H9 (cell line): ENCODE measurements around the gene FHIP2A. TPM values are rescaled to one million over a fixed set of nuclear protein-coding genes. Genes with fewer than 3 reads are reported as not detected.
"Not testable (repeated sequence)": the region's sequence is repeated elsewhere in the genome, so short reads cannot be mapped to it uniquely, and the experiment has no call there.

Experiments used
- DNase-seq: peaks from one replicate; pipeline ENCODE4 v3.0.0-alpha.2; 2017
- H2AFZ ChIP-seq: one replicate; pipeline ENCODE4 v1.6.1; 2013; ENCODE audit warnings: mild to moderate bottlenecking, low read length, control low read depth, moderate library complexity
- H2AK5ac ChIP-seq: 2 replicates; pipeline ENCODE4 v1.6.1; 2013; ENCODE audit warnings: low read length, control low read depth, mixed read lengths; ENCODE audit not compliant: insufficient read length
- H2BK120ac ChIP-seq: one replicate; pipeline ENCODE4 v1.6.1; 2013; ENCODE audit warnings: low read depth, mild to moderate bottlenecking, low read length, control low read depth, inconsistent platforms; ENCODE audit not compliant: poor library complexity, severe bottlenecking
- H2BK12ac ChIP-seq: 2 replicates; pipeline ENCODE4 v1.6.1; 2013; ENCODE audit warnings: low read length, control low read depth, mixed read lengths, low read depth; ENCODE audit not compliant: insufficient read length
- H2BK15ac ChIP-seq: 2 replicates; pipeline ENCODE4 v1.6.1; 2013; ENCODE audit warnings: low read depth, low read length, control low read depth
- H2BK20ac ChIP-seq: one replicate; pipeline ENCODE4 v1.6.1; 2013; ENCODE audit warnings: low read depth, mild to moderate bottlenecking, low read length, control low read depth, inconsistent platforms; ENCODE audit not compliant: poor library complexity, severe bottlenecking
- H2BK5ac ChIP-seq: 2 replicates; pipeline ENCODE4 v1.6.1; 2013; ENCODE audit warnings: low read length, control low read depth, mixed read lengths; ENCODE audit not compliant: insufficient read length
- H3K14ac ChIP-seq: 2 replicates; pipeline ENCODE4 v1.6.1; 2013; ENCODE audit warnings: low read length, control low read depth; ENCODE audit not compliant: insufficient read depth
- H3K18ac ChIP-seq: 2 replicates; pipeline ENCODE4 v1.6.1; 2013; ENCODE audit warnings: low read depth, mild to moderate bottlenecking, mixed read lengths, low read length, control low read depth; ENCODE audit not compliant: insufficient read length
- H3K23ac ChIP-seq: 2 replicates; pipeline ENCODE4 v1.6.1; 2013; ENCODE audit warnings: low read length, control low read depth, mixed read lengths, low read depth; ENCODE audit not compliant: insufficient read length
- H3K23me2 ChIP-seq: 2 replicates; pipeline ENCODE4 v1.6.1; 2013; ENCODE audit warnings: low read depth, mild to moderate bottlenecking, mixed read lengths, low read length, control low read depth; ENCODE audit not compliant: insufficient read length, poor library complexity, severe bottlenecking
- H3K27ac ChIP-seq: 2 replicates; pipeline ENCODE4 v1.5.1; 2013; ENCODE audit warnings: low read length, control low read depth, mixed read lengths, low read depth; ENCODE audit not compliant: insufficient read length
- H3K27me3 ChIP-seq: 2 replicates; pipeline ENCODE4 v1.6.1; 2013; ENCODE audit warnings: low read length, control low read depth, inconsistent platforms; ENCODE audit not compliant: insufficient read depth
- H3K4ac ChIP-seq: 2 replicates; pipeline ENCODE4 v1.6.1; 2013; ENCODE audit warnings: low read depth, mild to moderate bottlenecking, control low read depth, inconsistent platforms, low read length, moderate library complexity
- H3K4me1 ChIP-seq: 2 replicates; pipeline ENCODE4 v1.6.1; 2013; ENCODE audit warnings: low read length, control low read depth, inconsistent platforms; ENCODE audit not compliant: insufficient read depth
- H3K4me2 ChIP-seq: 2 replicates; pipeline ENCODE4 v1.6.1; 2013; ENCODE audit warnings: low read length, control low read depth, mixed read lengths; ENCODE audit not compliant: insufficient read length, insufficient read depth
- H3K56ac ChIP-seq: 2 replicates; pipeline ENCODE4 v1.6.1; 2013; ENCODE audit warnings: low read depth, mild to moderate bottlenecking, mixed read lengths, low read length, control low read depth; ENCODE audit not compliant: insufficient read length
- H3K79me1 ChIP-seq: 2 replicates; pipeline ENCODE4 v1.6.1; 2013; ENCODE audit warnings: low read depth, mild to moderate bottlenecking, moderate library complexity, low read length, control low read depth, inconsistent platforms; ENCODE audit not compliant: insufficient read depth, poor library complexity, severe bottlenecking
- H3K79me2 ChIP-seq: 2 replicates; pipeline ENCODE4 v1.6.1; 2013; ENCODE audit warnings: low read length, control low read depth, inconsistent platforms; ENCODE audit not compliant: insufficient read depth
- H3K9ac ChIP-seq: 2 replicates; pipeline ENCODE4 v1.6.1; 2013; ENCODE audit warnings: low read length, control low read depth, mixed read lengths; ENCODE audit not compliant: insufficient read length; ENCODE audit errors: extremely low read depth
- H3K9me3 ChIP-seq: one replicate; pipeline ENCODE4 v1.6.1; 2013; ENCODE audit warnings: low read depth, low read length, inconsistent platforms; ENCODE audit not compliant: control insufficient read depth
- H3T11ph ChIP-seq: one replicate; pipeline ENCODE4 v1.6.1; 2013; ENCODE audit warnings: mild to moderate bottlenecking, low read length, control low read depth, inconsistent platforms
- H4K20me1 ChIP-seq: one replicate; pipeline ENCODE4 v1.6.1; 2013; ENCODE audit not compliant: control insufficient read depth, insufficient read length, insufficient read depth
- H4K5ac ChIP-seq: 2 replicates; pipeline ENCODE4 v1.6.1; 2013; ENCODE audit warnings: low read depth, mild to moderate bottlenecking, mixed read lengths, low read length, control low read depth; ENCODE audit not compliant: insufficient read length
- H4K8ac ChIP-seq: replicated peaks from 2 replicates; pipeline ENCODE4 v1.6.1; 2013; ENCODE audit warnings: low read length, control low read depth, mixed read lengths, low read depth; ENCODE audit not compliant: insufficient read length
- H4K91ac ChIP-seq: 2 replicates; pipeline ENCODE4 v1.6.1; 2013; ENCODE audit warnings: low read depth, mild to moderate bottlenecking, moderate library complexity, mixed read lengths, low read length, control low read depth; ENCODE audit not compliant: insufficient read length
- H3K27ac Mint-ChIP-seq, 3 experiments: 2 replicates in 2 of 3; 3 replicates in 1 of 3; pipeline ENCODE4 v1.8.0; 2020 to 2021; ENCODE audit warnings: mixed read lengths in 3 of 3, mild to moderate bottlenecking in 1 of 3, moderate library complexity in 1 of 3
- H3K27me3 Mint-ChIP-seq: 2 replicates; pipeline ENCODE4 v1.8.0; 2021; ENCODE audit warnings: low read depth, mild to moderate bottlenecking, moderate library complexity, mixed read lengths
- H3K36me3 Mint-ChIP-seq, 3 experiments: 2 replicates in 2 of 3; 3 replicates in 1 of 3; pipeline ENCODE4 v1.8.0; 2020 to 2021; ENCODE audit warnings: low read depth in 3 of 3, mixed read lengths in 3 of 3; ENCODE audit not compliant: insufficient read depth in 1 of 3
- H3K4me1 Mint-ChIP-seq, 2 experiments: 2 replicates each; pipeline ENCODE4 v1.8.0; 2020; ENCODE audit warnings: mixed read lengths in 2 of 2
- H3K4me3 Mint-ChIP-seq, 2 experiments: 2 replicates in 1 of 2; 3 replicates in 1 of 2; pipeline ENCODE4 v1.8.0; 2020 to 2021; ENCODE audit warnings: mild to moderate bottlenecking in 2 of 2, mixed read lengths in 2 of 2, moderate library complexity in 1 of 2
- H3K9me3 Mint-ChIP-seq, 2 experiments: 2 replicates in 1 of 2; 3 replicates in 1 of 2; pipeline ENCODE4 v1.8.0; 2020; ENCODE audit warnings: mild to moderate bottlenecking in 2 of 2, mixed read lengths in 2 of 2, moderate library complexity in 1 of 2
- WGBS: extraction: QIAGEN DNeasy Blood & Tissue Kit; methylation state at CpG from one replicate; pipeline ENCODE4 v1.1.7; 2013; ENCODE audit warnings: missing lambda C conversion rate, low lambda C conversion rate, mixed read lengths; ENCODE audit not compliant: insufficient read length; ENCODE audit errors: extremely low coverage; 5-methylcytosine and 5-hydroxymethylcytosine counted together
- total RNA-seq: library from RNA; stranded (reverse); gene quantifications from 2 replicates; pipeline ENCODE4 v1.2.1, GENCODE V29; 2021
- TF ChIP-seq, protein P1 (sequence below): fragments of 200-600 bp; sonication (generic); conservative IDR thresholded peaks from 3 replicates; pipeline ENCODE4 v1.8.0; 2021; ENCODE audit warnings: antibody characterized with exemption, mild to moderate bottlenecking

The FHIP2A gene
- total RNA-seq, 1 experiment from 2014 or later: 14.8 TPM

DNA sequence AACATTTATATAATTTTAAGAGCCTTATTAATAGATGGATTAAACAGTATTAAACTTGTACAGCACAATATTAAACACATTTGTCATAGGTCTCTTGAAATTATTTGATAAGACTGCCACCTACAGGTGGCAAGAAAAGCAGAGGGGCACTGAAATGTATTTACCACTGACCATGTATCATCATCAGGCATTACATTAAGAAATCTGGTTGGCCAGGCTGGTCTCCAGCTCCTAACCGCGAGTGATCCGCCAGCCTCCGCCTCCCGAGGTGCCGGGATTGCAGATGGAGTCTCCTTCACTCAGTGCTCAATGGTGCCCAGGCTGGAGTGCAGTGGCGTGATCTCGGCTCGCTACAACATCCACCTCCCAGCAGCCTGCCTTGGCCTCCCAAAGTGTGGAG, 35.1 kb upstream of the FHIP2A start:
- H4K5ac ChIP-seq, H3K9me3 Mint-ChIP-seq, H3K9me3 ChIP-seq, H3K4ac ChIP-seq, H2BK12ac ChIP-seq, H3K4me3 Mint-ChIP-seq, H2BK15ac ChIP-seq, H3K79me1 ChIP-seq, H3T11ph ChIP-seq, H3K4me2 ChIP-seq, H2AK5ac ChIP-seq, DNase-seq, H3K36me3 Mint-ChIP-seq, H3K9ac ChIP-seq, H3K27ac ChIP-seq, H3K27me3 ChIP-seq, H3K27ac Mint-ChIP-seq, H3K4me1 Mint-ChIP-seq, H3K23ac ChIP-seq, H3K27me3 Mint-ChIP-seq, H3K18ac ChIP-seq, H3K56ac ChIP-seq, H2BK5ac ChIP-seq, H3K14ac ChIP-seq, H4K20me1 ChIP-seq, H2BK120ac ChIP-seq, H4K8ac ChIP-seq, H4K91ac ChIP-seq, H3K23me2 ChIP-seq, H2AFZ ChIP-seq, H3K4me1 ChIP-seq, H3K79me2 ChIP-seq, H2BK20ac ChIP-seq: not testable (repeated sequence)
- TF ChIP-seq, protein P1, sequence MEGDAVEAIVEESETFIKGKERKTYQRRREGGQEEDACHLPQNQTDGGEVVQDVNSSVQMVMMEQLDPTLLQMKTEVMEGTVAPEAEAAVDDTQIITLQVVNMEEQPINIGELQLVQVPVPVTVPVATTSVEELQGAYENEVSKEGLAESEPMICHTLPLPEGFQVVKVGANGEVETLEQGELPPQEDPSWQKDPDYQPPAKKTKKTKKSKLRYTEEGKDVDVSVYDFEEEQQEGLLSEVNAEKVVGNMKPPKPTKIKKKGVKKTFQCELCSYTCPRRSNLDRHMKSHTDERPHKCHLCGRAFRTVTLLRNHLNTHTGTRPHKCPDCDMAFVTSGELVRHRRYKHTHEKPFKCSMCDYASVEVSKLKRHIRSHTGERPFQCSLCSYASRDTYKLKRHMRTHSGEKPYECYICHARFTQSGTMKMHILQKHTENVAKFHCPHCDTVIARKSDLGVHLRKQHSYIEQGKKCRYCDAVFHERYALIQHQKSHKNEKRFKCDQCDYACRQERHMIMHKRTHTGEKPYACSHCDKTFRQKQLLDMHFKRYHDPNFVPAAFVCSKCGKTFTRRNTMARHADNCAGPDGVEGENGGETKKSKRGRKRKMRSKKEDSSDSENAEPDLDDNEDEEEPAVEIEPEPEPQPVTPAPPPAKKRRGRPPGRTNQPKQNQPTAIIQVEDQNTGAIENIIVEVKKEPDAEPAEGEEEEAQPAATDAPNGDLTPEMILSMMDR: peak; percentile 75
- WGBS: no CpG with 5 or more reads among the region's 9 CpGs

DNA sequence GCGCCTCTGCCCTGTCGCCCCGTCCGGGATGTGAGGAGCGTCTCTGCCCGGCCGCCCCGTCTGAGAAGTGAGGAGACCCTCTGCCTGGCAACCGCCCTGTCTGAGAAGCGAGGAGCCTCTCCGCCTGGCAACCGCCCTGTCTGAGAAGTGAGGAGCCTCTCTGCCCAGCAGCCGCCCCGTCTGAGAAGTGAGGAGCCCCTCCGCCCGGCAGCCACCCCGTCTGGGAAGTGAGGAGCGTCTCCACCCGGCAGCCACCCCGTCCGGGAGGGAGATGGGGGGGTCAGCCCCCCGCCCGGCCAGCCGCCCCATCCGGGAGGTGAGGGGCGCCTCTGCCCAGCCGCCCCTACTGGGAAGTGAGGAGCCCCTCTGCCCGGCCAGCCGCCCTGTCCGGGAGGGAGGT, 34.4 kb upstream of the FHIP2A start:
- not testable (repeated sequence) for H4K20me1 ChIP-seq, H3K27ac Mint-ChIP-seq, H3K4ac ChIP-seq, H3K4me1 Mint-ChIP-seq, H2AK5ac ChIP-seq, H3K14ac ChIP-seq, H2BK12ac ChIP-seq, H4K5ac ChIP-seq, DNase-seq, H3K4me3 Mint-ChIP-seq, H3K4me1 ChIP-seq, H3K27me3 ChIP-seq, H3K79me1 ChIP-seq, H2BK5ac ChIP-seq, H3K56ac ChIP-seq, H2BK20ac ChIP-seq, H4K8ac ChIP-seq, H3K9me3 Mint-ChIP-seq, H3K27ac ChIP-seq, H3K27me3 Mint-ChIP-seq, H2BK15ac ChIP-seq, H3K18ac ChIP-seq, H3K36me3 Mint-ChIP-seq, H3K23me2 ChIP-seq, H3K4me2 ChIP-seq, H3K9me3 ChIP-seq, H2BK120ac ChIP-seq, H2AFZ ChIP-seq, H4K91ac ChIP-seq, H3T11ph ChIP-seq, H3K23ac ChIP-seq, H3K79me2 ChIP-seq, H3K9ac ChIP-seq
- no CpG with 5 or more reads among the region's 30 CpGs for WGBS
